HCT116 (cell line): ENCODE measurements around the gene RALGPS2. TPM values are rescaled to one million over a fixed set of nuclear protein-coding genes. Genes with fewer than 3 reads are reported as not detected.

Experiments
- ATAC-seq: fragments of 200-7000 bp; cut with Tn5 transposase; 2 replicates; pipeline ENCODE4 v1.9.1; 2020; ENCODE audit warnings: mild to moderate bottlenecking, moderate library complexity
- BruUV-seq: library from RNA; stranded (reverse); fragments of 400-500 nt; replicated peaks from 2 replicates; lab custom pipeline; 2021; lab: Mats Ljungman, UMichigan
- CTCF ChIA-PET: fragments of 300-600 bp; sonication (Branson Sonifier 250); formaldehyde crosslinking; loops from one replicate; lab custom pipeline; 2021; ENCODE audit warnings: antibody characterized with exemption; lab: Charles Lee
- POLR2A ChIA-PET: fragments of 300-600, 350-600 bp; sonication (Branson Sonifier 250); formaldehyde crosslinking; loops from one replicate; lab custom pipeline; 2021; ENCODE audit warnings: antibody characterized with exemption; lab: Charles Lee
- RAD21 ChIA-PET, 2 experiments: fragments of 300-600 bp; sonication (Branson Sonifier 250); formaldehyde crosslinking; loops; one replicate each; lab custom pipeline; 2023; ENCODE audit warnings: low total read pairs in 2 of 2; ENCODE audit not compliant: uncharacterized antibody in 2 of 2, unreplicated experiment in 2 of 2, low non-redundant PET in 1 of 2; lab: Charles Lee
- DNase-seq: peaks from one replicate; pipeline ENCODE4 v3.0.0-alpha.2; 2010; ENCODE audit warnings: low read depth, low spot score
- H2AFZ ChIP-seq: fragments of 200-600 bp; shearing (Covaris generic), sonication (generic); 2 replicates; pipeline ENCODE4 v1.6.1; 2017; ENCODE audit warnings: low read depth, mixed run types, mixed read lengths, antibody characterized with exemption, low read length; ENCODE audit not compliant: poor library complexity, severe bottlenecking
- H3K27ac ChIP-seq: 2 replicates; pipeline ENCODE4 v1.5.1; 2012; ENCODE audit warnings: low read depth, low read length
- H3K27me3 ChIP-seq: fragments of 200-600 bp; sonication (generic); 2 replicates; pipeline ENCODE4 v1.6.1; 2016; ENCODE audit warnings: mixed run types, low read length, mixed read lengths; ENCODE audit not compliant: insufficient read depth
- H3K36me3 ChIP-seq, 2 experiments: fragments of 200-500 bp in 1 of 2; fragments of 200-600 bp in 1 of 2; sonication (Bioruptor generic) in 1 of 2; sonication (generic) in 1 of 2; 2 replicates each; pipeline versions ENCODE4 v1.5.1 to v1.6.1; 2014 to 2016; ENCODE audit warnings: low read length in 2 of 2, inconsistent platforms in 1 of 2, mixed read lengths in 1 of 2, mixed run types in 1 of 2; ENCODE audit not compliant: insufficient read depth in 2 of 2, control insufficient read depth in 1 of 2
- H3K4me1 ChIP-seq, 2 experiments: fragments of 200-600 bp in 1 of 2; sonication (generic) in 1 of 2; 2 replicates each; pipeline versions ENCODE4 v1.5.1 to v1.6.1; 2012 to 2017; ENCODE audit warnings: low read length in 2 of 2, inconsistent platforms in 1 of 2, mild to moderate bottlenecking in 1 of 2, mixed read lengths in 1 of 2, mixed run types in 1 of 2, moderate library complexity in 1 of 2; ENCODE audit not compliant: insufficient read depth in 2 of 2, control insufficient read depth in 1 of 2
- H3K4me2 ChIP-seq: fragments of 200-600 bp; sonication (generic); 2 replicates; pipeline ENCODE4 v1.6.1; 2017; ENCODE audit warnings: mixed run types, low read length, mixed read lengths
- H3K4me3 ChIP-seq, 2 experiments: fragments of 200-600 bp in 1 of 2; sonication (generic) in 1 of 2; replicated peaks in 1 of 2; 2 replicates each; pipeline ENCODE4 v1.5.1; 2011 to 2016; ENCODE audit warnings: low read length in 2 of 2, control low read depth in 1 of 2, low read depth in 1 of 2, mild to moderate bottlenecking in 1 of 2, mixed read lengths in 1 of 2, mixed run types in 1 of 2
- H3K79me2 ChIP-seq: fragments of 200-600 bp; sonication (generic); 2 replicates; pipeline ENCODE4 v1.6.1; 2017; ENCODE audit warnings: mild to moderate bottlenecking, mixed run types, low read length, moderate library complexity, mixed read lengths; ENCODE audit not compliant: insufficient read depth
- H3K9ac ChIP-seq: fragments of 200-600 bp; sonication (generic); 2 replicates; pipeline ENCODE4 v1.6.1; 2016; ENCODE audit warnings: low read length, mixed read lengths
- H3K9me2 ChIP-seq: fragments of 200-600 bp; sonication (generic), shearing (Covaris generic); 2 replicates; pipeline ENCODE4 v1.6.1; 2017; ENCODE audit warnings: mixed run types, mild to moderate bottlenecking, moderate library complexity; ENCODE audit not compliant: insufficient read depth
- H3K9me3 ChIP-seq, 2 experiments: fragments of 200-500 bp in 1 of 2; fragments of 200-600 bp in 1 of 2; sonication (Bioruptor generic) in 1 of 2; sonication (generic) in 1 of 2; 2 replicates each; pipeline ENCODE4 v1.6.1; 2014 to 2017; ENCODE audit warnings: low read length in 2 of 2, mixed read lengths in 2 of 2, inconsistent platforms in 1 of 2, low read depth in 1 of 2, mild to moderate bottlenecking in 1 of 2, mixed run types in 1 of 2, moderate library complexity in 1 of 2; ENCODE audit not compliant: control insufficient read depth in 1 of 2, insufficient read depth in 1 of 2
- H4K20me1 ChIP-seq: fragments of 200-600 bp; sonication (generic), shearing (Covaris generic); 2 replicates; pipeline ENCODE4 v1.6.1; 2017; ENCODE audit warnings: mixed run types, mild to moderate bottlenecking, moderate library complexity; ENCODE audit not compliant: insufficient read depth
- CBX3 ChIP-seq: IDR thresholded peaks from 2 replicates; pipeline ENCODE4 v1.6.1; 2012; ENCODE audit warnings: low read depth
- CEBPB ChIP-seq: IDR thresholded peaks from 2 replicates; pipeline ENCODE4 v1.6.1; 2012; ENCODE audit warnings: low read depth
- ELF1 ChIP-seq: IDR thresholded peaks from 2 replicates; pipeline ENCODE4 v1.6.1; 2012; ENCODE audit warnings: low read depth, borderline replicate concordance
- EZH2phosphoT487 ChIP-seq: fragments of 200-600 bp; IDR thresholded peaks from 2 replicates; pipeline ENCODE4 v1.6.1; 2018; ENCODE audit warnings: antibody characterized with exemption, borderline replicate concordance
- FOSL1 ChIP-seq: IDR thresholded peaks from 2 replicates; pipeline ENCODE4 v1.6.1; 2012; ENCODE audit warnings: low read depth
- JUND ChIP-seq: IDR thresholded peaks from 2 replicates; pipeline ENCODE4 v1.6.1; 2012
- MAX ChIP-seq: IDR thresholded peaks from 2 replicates; pipeline ENCODE4 v1.6.1; 2012
- POLR2A ChIP-seq: IDR thresholded peaks from 2 replicates; pipeline ENCODE4 v1.7.0; 2011; ENCODE audit warnings: borderline replicate concordance; ENCODE audit not compliant: insufficient read depth, insufficient read length; ENCODE audit errors: extremely low read depth
- RAD21 ChIP-seq: IDR thresholded peaks from 2 replicates; pipeline ENCODE4 v1.6.1; 2012; ENCODE audit warnings: low read depth, mild to moderate bottlenecking
- SIN3A ChIP-seq: IDR thresholded peaks from 2 replicates; pipeline ENCODE4 v1.6.1; 2012; ENCODE audit warnings: low read depth
- SP1 ChIP-seq: IDR thresholded peaks from 2 replicates; pipeline ENCODE4 v1.6.1; 2012; ENCODE audit warnings: low read depth
- SRF ChIP-seq: IDR thresholded peaks from 2 replicates; pipeline ENCODE4 v1.6.1; 2012; ENCODE audit warnings: low read depth
- TCF7L2 ChIP-seq: IDR thresholded peaks from 2 replicates; pipeline ENCODE4 v1.7.0; 2011; ENCODE audit warnings: borderline replicate concordance, inconsistent platforms; ENCODE audit not compliant: insufficient read depth, insufficient read length; ENCODE audit errors: extremely low read depth
- YY1 ChIP-seq: IDR thresholded peaks from 2 replicates; pipeline ENCODE4 v1.6.1; 2011; ENCODE audit warnings: low read length, low read depth, moderate library complexity, mild to moderate bottlenecking; ENCODE audit not compliant: insufficient replicate concordance; ENCODE audit errors: extremely low read depth
- ZBTB33 ChIP-seq: IDR thresholded peaks from 2 replicates; pipeline ENCODE4 v1.6.1; 2011; ENCODE audit warnings: mild to moderate bottlenecking, low read length, moderate library complexity; ENCODE audit not compliant: insufficient replicate concordance; ENCODE audit errors: extremely low read depth
- ZFX ChIP-seq: fragments of 450-650 bp; IDR thresholded peaks from 2 replicates; pipeline ENCODE4 v1.6.1; 2017
- ZNF274 ChIP-seq: fragments of 200-500 bp; sonication (Bioruptor generic); IDR thresholded peaks from 2 replicates; pipeline ENCODE4 v1.6.1; 2014; ENCODE audit warnings: mild to moderate bottlenecking, low read depth, low read length, inconsistent platforms
- intact Hi-C: fragments of 100-400 bp; cut with micrococcal nuclease; formaldehyde crosslinking; loops from 2 replicates; pipeline ENCODE4 v1.10.0; 2022
- total RNA-seq: library from RNA; stranded (reverse); gene quantifications from one replicate; pipeline ENCODE4 v1.2.1, GENCODE V29; 2021; ENCODE audit not compliant: unreplicated experiment

Gene RALGPS2
- total RNA-seq, 1 experiment from 2014 or later = 25.6 TPM

GRCh38 chr1:178870944-178871343 lies 145.9 kb downstream of the RALGPS2 start, which contains the start of gene ANGPTL1:
Gene ANGPTL1, minus strand, starts transcription at chr1:178871077. Its CDS starts 5,301 bp downstream, at chr1:178865776.
- DNase-seq (no peak), ATAC-seq (no peak)
- peaks cover 0 to 3% of the 10 kb centered on the region in 2 experiments; a peak in 1 of 4 replicates for H3K4me1 ChIP-seq
- no peak within 1 kb of the TSS for H3K4me3 ChIP-seq
- no peak for TF ChIP-seq POLR2A
- no peak for TF ChIP-seq SP1
- TF ChIP-seq CBX3 = no peak
- no peaks in the 10 kb centered on the region for H3K79me2 ChIP-seq
- H3K4me2 ChIP-seq = no peak within 1 kb of the TSS
- no peak within 1 kb of the TSS for H3K27ac ChIP-seq
- no peak within 1 kb of the TSS for H3K9ac ChIP-seq
- CTCF ChIA-PET = no interaction called here
- intact Hi-C loops = no loop called here
- no TSS peak for BruUV-seq
- H2AFZ ChIP-seq = no peak within 1 kb of the TSS
- no peaks in the 10 kb centered on the region for H3K9me3 ChIP-seq
- H3K27me3 ChIP-seq = no peaks in the 10 kb centered on the region
- H4K20me1 ChIP-seq = no peaks in the 10 kb centered on the region
- no peaks in the 10 kb centered on the region for H3K9me2 ChIP-seq
- H3K36me3 ChIP-seq = no peaks in the 10 kb centered on the region
- RAD21 ChIA-PET = no interaction called here
- POLR2A ChIA-PET = no interaction called here

GRCh38 chr1:178871551-178872320 lies 146.7 kb downstream of the RALGPS2 start:
- Histone ChIP-seq H3K4me1 (peaks cover 0 to 3% of the 10 kb centered on the region in 2 experiments; a peak in 1 of 4 replicates), H3K36me3 (no peaks in the 10 kb centered on the region), H3K9me2 (no peaks in the 10 kb centered on the region), H3K9ac (no peak overlapping the region), H3K4me3 (no peak overlapping the region), H3K27ac (no peak overlapping the region), H3K4me2 (no peak overlapping the region), H2AFZ (no peak overlapping the region), H3K9me3 (no peaks in the 10 kb centered on the region), H4K20me1 (no peaks in the 10 kb centered on the region)
- ChIA-PET RAD21 (no interaction called here), POLR2A (no interaction called here), CTCF (no interaction called here)
- DNase-seq (no peak), ATAC-seq (no peak)
- BruUV-seq = no TSS peak
- intact Hi-C loops = no loop called here
- TF ChIP-seq SRF (no peak), MAX (no peak), POLR2A (no peak), SIN3A (no peak), ZFX (no peak), CBX3 (no peak), CEBPB (no peak), RAD21 (no peak), TCF7L2 (no peak), YY1 (no peak), ELF1 (no peak), EZH2phosphoT487 (no peak), ZNF274 (no peak), FOSL1 (no peak), ZBTB33 (no peak), JUND (no peak)
- TF ChIP-seq, all 23 proteins: peak for 0
- H3K79me2 ChIP-seq = no peaks in the 10 kb centered on the region
- no peaks in the 10 kb centered on the region for H3K27me3 ChIP-seq
